H1 (cell line): ENCODE measurements around the gene PLA2R1. TPM values are rescaled to one million over a fixed set of nuclear protein-coding genes. Genes with fewer than 3 reads are reported as not detected.

ENCODE experiments used
- CTCF ChIA-PET: fragments of 300-600 bp; sonication (Branson Sonifier 250); formaldehyde crosslinking; loops from one replicate; lab custom pipeline; 2021; ENCODE audit not compliant: partially characterized antibody; lab: Charles Lee
- POLR2A ChIA-PET: fragments of 300-600 bp; sonication (Branson Sonifier 250); formaldehyde crosslinking; loops from one replicate; lab custom pipeline; 2021; ENCODE audit warnings: inconsistent platforms; ENCODE audit not compliant: partially characterized antibody; lab: Charles Lee
- DNase-seq, 2 experiments: peaks; one replicate each; pipeline versions ENCODE4 v3.0.0 to v3.0.0-alpha.2; 2010 to 2022; ENCODE audit warnings: low spot score in 2 of 2, low read depth in 1 of 2, mixed read lengths in 1 of 2
- FAIRE-seq: peaks from 2 replicates; lab custom pipeline; 2011; peaks lifted over from hg19 to GRCh38; lab: Jason Lieb, UNC
- H2AFZ ChIP-seq: 2 replicates; pipeline ENCODE4 v1.8.1; 2012; ENCODE audit warnings: low read length, inconsistent platforms
- H2AK5ac ChIP-seq: 2 replicates; pipeline ENCODE4 v1.6.1; 2013; ENCODE audit warnings: low read depth, low read length
- H2BK120ac ChIP-seq: replicated peaks from 2 replicates; pipeline ENCODE3; 2013; ENCODE audit warnings: low read depth, low read length, inconsistent platforms
- H2BK12ac ChIP-seq: 2 replicates; pipeline ENCODE4 v1.6.1; 2013; ENCODE audit warnings: low read depth, low read length
- H2BK15ac ChIP-seq: 2 replicates; pipeline ENCODE4 v1.6.1; 2013; ENCODE audit warnings: low read length
- H2BK20ac ChIP-seq: 2 replicates; pipeline ENCODE4 v1.6.1; 2013; ENCODE audit warnings: low read length
- H2BK5ac ChIP-seq: 2 replicates; pipeline ENCODE4 v1.6.1; 2013; ENCODE audit warnings: low read depth, low read length
- H3K14ac ChIP-seq: 2 replicates; pipeline ENCODE4 v1.6.1; 2013; ENCODE audit warnings: inconsistent platforms; ENCODE audit not compliant: insufficient read length
- H3K18ac ChIP-seq: 2 replicates; pipeline ENCODE4 v1.6.1; 2013; ENCODE audit warnings: low read length; ENCODE audit errors: extremely low read depth
- H3K23ac ChIP-seq: 2 replicates; pipeline ENCODE4 v1.6.1; 2013; ENCODE audit warnings: inconsistent platforms; ENCODE audit not compliant: insufficient read length
- H3K23me2 ChIP-seq: 2 replicates; pipeline ENCODE4 v1.6.1; 2013; ENCODE audit warnings: low read depth, low read length
- H3K27ac ChIP-seq: 2 replicates; pipeline ENCODE4 v1.6.1; 2011; ENCODE audit warnings: low read depth, low read length, inconsistent platforms
- H3K27me3 ChIP-seq, 4 experiments: replicated peaks in 1 of 4; 1 replicate in 1 of 4; 2 replicates in 3 of 4; pipeline versions ENCODE4 v1.6.1 to v1.8.1; 2011 to 2013; ENCODE audit warnings: low read length in 3 of 4, mild to moderate bottlenecking in 3 of 4, inconsistent platforms in 2 of 4, mixed read lengths in 2 of 4, moderate library complexity in 1 of 4; ENCODE audit not compliant: control insufficient read depth in 3 of 4, insufficient read depth in 3 of 4; ENCODE audit errors: extremely low read depth in 1 of 4
- H3K36me3 ChIP-seq, 4 experiments: 2 replicates each; pipeline versions ENCODE4 v1.6.1 to v1.8.1; 2011 to 2013; ENCODE audit warnings: mild to moderate bottlenecking in 4 of 4, low read length in 3 of 4, moderate library complexity in 2 of 4, control low read depth in 1 of 4, inconsistent platforms in 1 of 4; ENCODE audit not compliant: insufficient read depth in 4 of 4, control insufficient read depth in 2 of 4
- H3K4ac ChIP-seq: replicated peaks from 2 replicates; pipeline ENCODE3; 2013; ENCODE audit warnings: low read length, low read depth, mixed read lengths, inconsistent platforms; ENCODE audit not compliant: insufficient read length
- H3K4me1 ChIP-seq, 4 experiments: replicated peaks in 1 of 4; 1 replicate in 1 of 4; 2 replicates in 3 of 4; pipeline versions ENCODE4 v1.6.1 to v1.8.1; 2011 to 2013; ENCODE audit warnings: low read length in 3 of 4, inconsistent platforms in 2 of 4, mixed read lengths in 1 of 4; ENCODE audit not compliant: insufficient read depth in 4 of 4, control insufficient read depth in 3 of 4
- H3K4me2 ChIP-seq, 2 experiments: 2 replicates each; pipeline versions ENCODE4 v1.6.1 to v1.8.1; 2011 to 2013; ENCODE audit warnings: low read depth in 2 of 2, low read length in 2 of 2, control low read depth in 1 of 2, inconsistent platforms in 1 of 2, mild to moderate bottlenecking in 1 of 2; ENCODE audit not compliant: insufficient read depth in 1 of 2
- H3K4me3 ChIP-seq, 4 experiments: fragments of 200-600, 300-600 bp in 1 of 4; sonication (generic), shearing (Covaris generic), sonication (Bioruptor Twin) in 1 of 4; 2 replicates each; pipeline versions ENCODE4 v1.5.1 to v1.8.1; 2011 to 2016; ENCODE audit warnings: low read length in 4 of 4, low read depth in 3 of 4, control low read depth in 2 of 4, inconsistent platforms in 2 of 4, mild to moderate bottlenecking in 2 of 4, mixed read lengths in 1 of 4, moderate library complexity in 1 of 4; ENCODE audit not compliant: insufficient read depth in 2 of 4; ENCODE audit errors: extremely low read depth in 1 of 4
- H3K56ac ChIP-seq: replicated peaks from 2 replicates; pipeline ENCODE3; 2013; ENCODE audit warnings: low read depth, mild to moderate bottlenecking, mixed read lengths, low read length, inconsistent platforms; ENCODE audit not compliant: insufficient read length
- H3K79me1 ChIP-seq: 2 replicates; pipeline ENCODE4 v1.6.1; 2013; ENCODE audit warnings: low read depth, low read length, control low read depth
- H3K79me2 ChIP-seq, 2 experiments: 2 replicates each; pipeline versions ENCODE4 v1.6.1 to v1.8.1; 2012 to 2013; ENCODE audit warnings: low read length in 2 of 2, mild to moderate bottlenecking in 2 of 2, inconsistent platforms in 1 of 2; ENCODE audit not compliant: insufficient read depth in 2 of 2, control insufficient read depth in 1 of 2
- H3K9ac ChIP-seq, 4 experiments: replicated peaks in 1 of 4; 1 replicate in 1 of 4; 2 replicates in 3 of 4; pipeline versions ENCODE4 v1.6.1 to v1.8.1; 2011 to 2013; ENCODE audit warnings: low read depth in 3 of 4, low read length in 3 of 4, control low read depth in 2 of 4, mild to moderate bottlenecking in 2 of 4, moderate library complexity in 2 of 4, inconsistent platforms in 1 of 4; ENCODE audit errors: extremely low read depth in 1 of 4
- H3K9me3 ChIP-seq, 2 experiments: 2 replicates each; pipeline versions ENCODE4 v1.6.1 to v1.8.1; 2012 to 2013; ENCODE audit warnings: mild to moderate bottlenecking in 2 of 2, moderate library complexity in 2 of 2, control low read depth in 1 of 2, inconsistent platforms in 1 of 2, low read depth in 1 of 2, low read length in 1 of 2, mixed read lengths in 1 of 2; ENCODE audit not compliant: insufficient read depth in 2 of 2
- H4K20me1 ChIP-seq, 2 experiments: replicated peaks in 1 of 2; 2 replicates each; pipeline versions ENCODE3 to v1.8.1; 2011 to 2013; ENCODE audit warnings: inconsistent platforms in 2 of 2, low read length in 2 of 2, mild to moderate bottlenecking in 1 of 2; ENCODE audit not compliant: insufficient read depth in 2 of 2, control insufficient read depth in 1 of 2
- H4K5ac ChIP-seq: 2 replicates; pipeline ENCODE4 v1.6.1; 2013; ENCODE audit warnings: low read length, low read depth, mixed read lengths, inconsistent platforms; ENCODE audit not compliant: insufficient read length
- H4K8ac ChIP-seq: 2 replicates; pipeline ENCODE4 v1.8.0; 2013; ENCODE audit warnings: mild to moderate bottlenecking, moderate library complexity, low read length, inconsistent platforms; ENCODE audit not compliant: insufficient read depth; ENCODE audit errors: extremely low read depth
- H4K91ac ChIP-seq: replicated peaks from 2 replicates; pipeline ENCODE3; 2013; ENCODE audit warnings: low read length, mixed read lengths, inconsistent platforms; ENCODE audit not compliant: insufficient read length
- CEBPB ChIP-seq: IDR thresholded peaks from 2 replicates; pipeline ENCODE4 v1.6.1; 2012; ENCODE audit warnings: low read depth, low read length
- CHD1 ChIP-seq: IDR thresholded peaks from 2 replicates; pipeline ENCODE4 v1.6.1; 2012; ENCODE audit warnings: low read depth, low read length, improper control_type of control experiment
- EP300 ChIP-seq, 2 experiments: IDR thresholded peaks; 1 replicate in 1 of 2; 2 replicates in 1 of 2; pipeline ENCODE4 v1.6.1; 2011 to 2012; ENCODE audit warnings: low read depth in 2 of 2, low read length in 2 of 2, mild to moderate bottlenecking in 2 of 2, borderline replicate concordance in 1 of 2, inconsistent platforms in 1 of 2, moderate library complexity in 1 of 2
- KDM5A ChIP-seq: fragments of 200-600 bp; IDR thresholded peaks from 2 replicates; pipeline ENCODE4 v1.7.1; 2012; ENCODE audit warnings: mild to moderate bottlenecking, low read length, inconsistent platforms, mixed read lengths
- MAFK ChIP-seq: IDR thresholded peaks from 2 replicates; pipeline ENCODE4 v1.6.1; 2012; ENCODE audit warnings: low read depth, mild to moderate bottlenecking, improper control_type of control experiment, low read length
- SAP30 ChIP-seq: fragments of 300-600 bp; sonication (generic); IDR thresholded peaks from 2 replicates; pipeline ENCODE4 v1.7.1; 2012; ENCODE audit warnings: low read length, moderate library complexity, mild to moderate bottlenecking, inconsistent platforms; ENCODE audit not compliant: insufficient read depth, insufficient replicate concordance
- SP2 ChIP-seq: IDR thresholded peaks from 2 replicates; pipeline ENCODE4 v1.6.1; 2012; ENCODE audit warnings: mild to moderate bottlenecking, low read length, inconsistent platforms
- SP4 ChIP-seq: IDR thresholded peaks from 2 replicates; pipeline ENCODE4 v1.6.1; 2012; ENCODE audit warnings: low read length, inconsistent platforms
- SUZ12 ChIP-seq: fragments of 200-600 bp; sonication (generic); IDR thresholded peaks from 2 replicates; pipeline ENCODE4 v1.6.1; 2012; ENCODE audit warnings: mild to moderate bottlenecking, inconsistent platforms, low read length, moderate library complexity, mixed read lengths
- TAF1 ChIP-seq: IDR thresholded peaks from 2 replicates; pipeline ENCODE4 v1.6.1; 2011; ENCODE audit warnings: mild to moderate bottlenecking, low read depth, low read length
- YY1 ChIP-seq: IDR thresholded peaks from 2 replicates; pipeline ENCODE4 v1.6.1; 2011; ENCODE audit warnings: low read depth, mild to moderate bottlenecking, low read length
- WGBS, 2 experiments: shearing (Covaris generic) in 1 of 2; methylation state at CpG; one replicate each; pipeline versions ENCODE4 v1.1.6 to v1.1.7; 2013 to 2015; ENCODE audit warnings: low lambda C conversion rate in 2 of 2, mixed read lengths in 2 of 2, inconsistent platforms in 1 of 2, low coverage in 1 of 2, missing lambda C conversion rate in 1 of 2; ENCODE audit not compliant: insufficient replicate concordance in 2 of 2, insufficient coverage in 1 of 2, insufficient read length in 1 of 2; ENCODE audit errors: extremely low coverage in 1 of 2, missing lambda C conversion rate in 1 of 2; 5-methylcytosine and 5-hydroxymethylcytosine counted together
- polyA plus RNA-seq, 7 experiments: library from polyadenylated mRNA; depleted of rRNA in 3 of 7; stranded (reverse) in 5 of 7; unstranded in 2 of 7; fragments of >200 nt in 5 of 7; fragments of 200-250 nt in 2 of 7; gene quantifications; 1 replicate in 5 of 7; 2 replicates in 1 of 7; 4 replicates in 1 of 7; pipeline versions ENCODE4 v1.2.1 to v1.2.3, GENCODE V29; 2011 to 2013; ENCODE audit warnings: missing spikeins in 2 of 7, mixed read lengths in 2 of 7
- total RNA-seq: library from RNA; stranded (reverse); fragmentation: NEBNext Ultra II Directional; extraction: Animal tissue kit (Norgen Biotek cat#: 25700); gene quantifications from 2 replicates; pipeline ENCODE4 v1.2.1, GENCODE V29; 2021
- TF ChIP-seq, protein P1 (sequence below): IDR thresholded peaks from 2 replicates; pipeline ENCODE4 v1.6.1; 2011; ENCODE audit warnings: low read length, improper control_type of control experiment

Gene PLA2R1
- total and polyA plus RNA-seq, 2 of the 8 experiments (the other 6 are each of a cell fraction or from before 2014, with no cell fraction given): 0.65 to 1.5 TPM

DNA sequence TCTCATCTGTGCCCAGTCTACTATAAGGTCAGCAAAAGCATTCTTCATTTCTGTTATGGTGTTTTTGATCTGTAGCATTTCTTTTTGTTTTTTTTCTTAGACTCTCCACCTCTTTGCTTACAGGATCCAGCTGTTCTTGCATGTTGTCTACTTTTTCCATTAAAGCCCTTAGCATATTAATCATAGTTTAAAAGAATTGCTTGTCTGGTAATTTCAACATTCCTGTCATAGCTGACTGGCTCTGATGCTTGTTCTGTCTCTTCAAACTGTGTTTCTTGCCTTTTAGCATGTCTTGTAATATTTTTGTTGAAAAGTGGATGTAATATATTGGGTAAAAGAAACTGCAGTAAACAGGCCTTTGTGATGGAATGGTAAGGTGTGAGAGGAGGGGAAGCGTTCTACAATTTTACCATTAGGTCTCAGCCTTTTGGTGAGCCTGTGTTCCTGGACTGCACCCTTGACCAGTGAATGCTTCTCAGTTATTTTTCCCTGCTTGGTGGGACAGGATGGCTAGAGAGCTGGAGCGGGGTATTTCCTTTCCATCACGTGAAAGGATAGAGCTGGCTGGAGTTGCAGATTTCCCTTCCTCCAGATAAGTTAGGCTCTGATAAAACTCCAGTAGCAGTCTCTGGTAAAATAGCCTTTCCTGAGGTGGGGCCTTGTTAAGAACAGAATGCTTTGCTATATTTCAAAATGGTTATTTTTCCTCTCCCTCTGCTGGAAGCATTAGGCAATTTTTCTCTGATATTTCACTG, 65.4 kb downstream of the PLA2R1 start:
- H2AK5ac ChIP-seq: no peak overlapping the region
- no peaks in the 10 kb centered on the region; a peak in 1 of 8 replicates for H3K36me3 ChIP-seq
- H3K79me1 ChIP-seq: no peaks in the 10 kb centered on the region
- H3K9ac ChIP-seq: no peak overlapping the region
- 84% methylated on average over 3 of the region's 3 CpGs; no CpG with 5 or more reads in 1 of the 2 experiments for WGBS, 2 experiments
- H4K5ac ChIP-seq: no peak overlapping the region
- no peak for DNase-seq
- H2BK20ac ChIP-seq: no peak overlapping the region
- peaks cover 0 to 10% of the 10 kb centered on the region in 2 experiments; a peak in 2 of 4 replicates for H3K9me3 ChIP-seq
- H3K14ac ChIP-seq: no peak overlapping the region
- no peak overlapping the region for H2BK15ac ChIP-seq
- no peak for FAIRE-seq
- H3K56ac ChIP-seq: no peak overlapping the region
- H3K4me1 ChIP-seq: peaks cover 0 to 2% (median 0%) of the 10 kb centered on the region in 4 experiments; a peak in 1 of 7 replicates
- H3K79me2 ChIP-seq: no peaks in the 10 kb centered on the region
- no peak overlapping the region for H3K27ac ChIP-seq
- no peaks in the 10 kb centered on the region for H4K20me1 ChIP-seq
- no peak overlapping the region for H2BK5ac ChIP-seq
- H3K27me3 ChIP-seq: no peaks in the 10 kb centered on the region
- no peaks in the 10 kb centered on the region for H3K23me2 ChIP-seq
- no peak overlapping the region for H3K4me2 ChIP-seq
- H2AFZ ChIP-seq: no peak overlapping the region
- no peak overlapping the region for H3K23ac ChIP-seq
- CTCF ChIA-PET: interaction anchor here (0.5 to 2.0 kb wide), 10 partner anchors 8 to 998 kb away, joined by 3 to 10 read pairs (median 3); no protein-coding TSS in a partner anchor
- POLR2A ChIA-PET: no interaction called here
- no peak overlapping the region for H4K91ac ChIP-seq
- H2BK12ac ChIP-seq: no peak overlapping the region
- no peak overlapping the region for H3K4me3 ChIP-seq
- no peak overlapping the region for H4K8ac ChIP-seq
- H3K18ac ChIP-seq: no peak overlapping the region
- no peak overlapping the region for H3K4ac ChIP-seq
- no peak overlapping the region for H2BK120ac ChIP-seq
- TF ChIP-seq CHD1 (no peak), SP4 (no peak), MAFK (no peak), KDM5A (no peak), SUZ12 (no peak), CEBPB (no peak), SAP30 (no peak), TAF1 (no peak), YY1 (no peak), EP300 (IDR thresholded peaks at IDR 0.05; ENCODE audit: borderline replicate concordance in 1 of 2, low read depth in 2 of 2, low read length in 2 of 2) (no peak), SP2 (no peak)
- TF ChIP-seq, protein P1, sequence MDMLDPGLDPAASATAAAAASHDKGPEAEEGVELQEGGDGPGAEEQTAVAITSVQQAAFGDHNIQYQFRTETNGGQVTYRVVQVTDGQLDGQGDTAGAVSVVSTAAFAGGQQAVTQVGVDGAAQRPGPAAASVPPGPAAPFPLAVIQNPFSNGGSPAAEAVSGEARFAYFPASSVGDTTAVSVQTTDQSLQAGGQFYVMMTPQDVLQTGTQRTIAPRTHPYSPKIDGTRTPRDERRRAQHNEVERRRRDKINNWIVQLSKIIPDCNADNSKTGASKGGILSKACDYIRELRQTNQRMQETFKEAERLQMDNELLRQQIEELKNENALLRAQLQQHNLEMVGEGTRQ: no peak
